ENCODE data around the gene PRDX5. TPM values are rescaled to one million over a fixed set of nuclear protein-coding genes. Genes with fewer than 3 reads are reported as not detected.

The PRDX5 gene
- total and polyA plus RNA-seq, 10 of the 15 experiments (the other 5 are each of a cell fraction or from before 2014, with no cell fraction given), result 95.7 to 406 (median 240) TPM

DNA sequence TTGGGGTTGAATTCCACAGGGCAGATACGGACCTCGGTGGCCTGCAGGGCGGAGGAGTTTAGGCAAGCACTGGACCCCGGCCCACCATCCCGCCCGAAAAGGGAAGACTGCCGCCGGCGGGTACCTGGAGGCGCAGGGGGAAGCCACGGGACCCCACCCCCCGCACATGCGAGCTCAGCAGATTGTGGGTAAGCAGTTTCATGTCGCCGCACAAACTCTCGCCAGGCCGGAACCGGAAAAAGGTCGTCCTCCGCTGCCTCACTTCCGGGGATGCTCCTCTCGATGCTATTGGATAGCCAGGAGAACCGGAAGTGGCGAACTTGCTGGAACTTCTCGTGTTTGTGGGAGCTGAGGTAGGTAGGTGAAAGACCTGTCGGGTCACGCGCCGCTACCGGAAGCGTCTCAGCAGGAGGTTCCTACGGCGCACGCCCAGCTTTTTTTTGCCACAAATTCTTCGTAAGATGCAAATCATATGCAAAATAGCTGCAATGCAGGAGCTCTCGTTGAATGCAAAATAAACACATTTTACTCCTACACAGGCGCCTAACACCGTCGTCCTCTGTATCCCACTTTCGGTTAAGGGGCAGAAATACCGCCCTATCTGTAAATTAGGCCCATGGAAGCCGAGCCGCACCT lies 478 bp upstream of the PRDX5 start, which contains the start of gene TRMT112:
TRMT112 (minus strand) TSS at position 235 of the 636 bp plus-strand sequence; CDS start at position 202, 33 bp downstream.
- H3K4me1 ChIP-seq (ENCODE audit: control insufficient read depth, insufficient read depth, low read length), result peaks cover 9% of the 10 kb centered on the region
- H3K36me3 ChIP-seq (ENCODE audit: control insufficient read depth in 2 of 2, insufficient read depth in 2 of 2, low read length in 1 of 2), result peaks cover 0 to 8% of the 10 kb centered on the region in 2 experiments; a peak in 3 of 4 replicates
- peak within 1 kb of the TSS; percentile 88 for H3K4me2 ChIP-seq (ENCODE audit: control insufficient read depth, insufficient read depth)
- H3K27ac ChIP-seq (ENCODE audit: control insufficient read depth, insufficient read depth), result peak within 1 kb of the TSS; percentile 99
- H3K27me3 ChIP-seq (replicated peaks in 1 of 2; ENCODE audit: control insufficient read depth in 2 of 2, insufficient read depth in 2 of 2, low read length in 1 of 2), result no peaks in the 10 kb centered on the region
- ChIA-PET CTCF (interaction anchor here (0.6 to 5.9 kb wide), 31 partner anchors 10 to 793 kb away, joined by 3 to 228 read pairs (median 4); partner anchors contain the start of genes BAD, CCDC88B, ESRRA and FERMT3), POLR2A (interaction anchor here (0.5 to 3.5 kb wide), 23 partner anchors 10 to 562 kb away, joined by 3 to 42 read pairs (median 7); partner anchors contain the start of genes BAD, CCDC88B, ESRRA and FERMT3), RAD21 (ENCODE audit: unreplicated experiment) (interaction anchor here (0.5 to 5.6 kb wide), 26 partner anchors 9 to 371 kb away, joined by 3 to 176 read pairs (median 5); partner anchors contain the start of genes BAD, CATSPERZ, CCDC88B and ESRRA), SMC1A (ENCODE audit: uncharacterized antibody, unreplicated experiment) (interaction anchor here (0.6 to 5.3 kb wide), 21 partner anchors 8 to 507 kb away, joined by 3 to 71 read pairs (median 5); partner anchors contain the start of genes BAD, CCDC88B, ESRRA and GPR137)
- H4K20me1 ChIP-seq (ENCODE audit: control insufficient read depth, insufficient read depth), result no peaks in the 10 kb centered on the region
- DNase-seq (ENCODE audit: low read depth, low spot score), result peak; percentile 96
- BruUV-seq (replicated peaks), result no TSS peak
- in situ Hi-C loops (cut with MboI) (no loop called here), intact Hi-C loops (cut with micrococcal nuclease; ENCODE audit: unreplicated experiment) (loop anchor here (1.0 to 5.0 kb wide), 5 partner anchors 11 to 131 kb away; partner anchors contain the start of genes CCDC88B and RPS6KA4)
- ATAC-seq, result peak; percentile 83
- WGBS (ENCODE audit: insufficient coverage, insufficient replicate concordance, low lambda C conversion rate, missing lambda C conversion rate), result under 1% methylated on average over 43 of the region's 43 CpGs
- H3K79me2 ChIP-seq (ENCODE audit: control insufficient read depth, insufficient read depth, low read length), result peaks cover 26% of the 10 kb centered on the region
- H3K9me3 ChIP-seq (replicated peaks; ENCODE audit: control insufficient read depth, insufficient read depth, low read length), result no peaks in the 10 kb centered on the region
- peak; percentile 100 for FAIRE-seq
- H2AFZ ChIP-seq (ENCODE audit: control insufficient read depth, low read depth, low read length), result peak within 1 kb of the TSS; percentile 95
- peak within 1 kb of the TSS; percentile 98 for H3K9ac ChIP-seq (ENCODE audit: control insufficient read depth, insufficient read depth, low read length)
- peak within 1 kb of the TSS; percentile 80 for H3K4me3 ChIP-seq
- TF ChIP-seq NR2F1 (conservative IDR thresholded peaks at IDR 0.05) (peak; percentile 60; the same call in 1 of the 2 replicates), ZBED1 (IDR thresholded peaks at IDR 0.05; ENCODE audit: borderline replicate concordance) (no peak), POLR2A (IDR thresholded peaks at IDR 0.05; ENCODE audit: low read depth, low read length) (peak; percentile 93), MEF2B (IDR thresholded peaks at IDR 0.05; ENCODE audit: partially characterized antibody, poor library complexity, severe bottlenecking) (no peak), ATF7 (IDR thresholded peaks at IDR 0.05; ENCODE audit: low read depth) (peak; percentile 82), CBX5 (IDR thresholded peaks at IDR 0.05; ENCODE audit: low read depth) (no peak), TCF12 (IDR thresholded peaks at IDR 0.05; ENCODE audit: low read depth, low read length) (peak; percentile 5; the same call in 1 of the 2 replicates), CHD2 (IDR thresholded peaks at IDR 0.05; ENCODE audit: borderline replicate concordance, low read depth, low read length) (peak; percentile 77; the same call in 1 of the 2 replicates), BCL11A (IDR thresholded peaks at IDR 0.05; ENCODE audit: low read depth, low read length) (no peak)
- TF ChIP-seq, protein P1, sequence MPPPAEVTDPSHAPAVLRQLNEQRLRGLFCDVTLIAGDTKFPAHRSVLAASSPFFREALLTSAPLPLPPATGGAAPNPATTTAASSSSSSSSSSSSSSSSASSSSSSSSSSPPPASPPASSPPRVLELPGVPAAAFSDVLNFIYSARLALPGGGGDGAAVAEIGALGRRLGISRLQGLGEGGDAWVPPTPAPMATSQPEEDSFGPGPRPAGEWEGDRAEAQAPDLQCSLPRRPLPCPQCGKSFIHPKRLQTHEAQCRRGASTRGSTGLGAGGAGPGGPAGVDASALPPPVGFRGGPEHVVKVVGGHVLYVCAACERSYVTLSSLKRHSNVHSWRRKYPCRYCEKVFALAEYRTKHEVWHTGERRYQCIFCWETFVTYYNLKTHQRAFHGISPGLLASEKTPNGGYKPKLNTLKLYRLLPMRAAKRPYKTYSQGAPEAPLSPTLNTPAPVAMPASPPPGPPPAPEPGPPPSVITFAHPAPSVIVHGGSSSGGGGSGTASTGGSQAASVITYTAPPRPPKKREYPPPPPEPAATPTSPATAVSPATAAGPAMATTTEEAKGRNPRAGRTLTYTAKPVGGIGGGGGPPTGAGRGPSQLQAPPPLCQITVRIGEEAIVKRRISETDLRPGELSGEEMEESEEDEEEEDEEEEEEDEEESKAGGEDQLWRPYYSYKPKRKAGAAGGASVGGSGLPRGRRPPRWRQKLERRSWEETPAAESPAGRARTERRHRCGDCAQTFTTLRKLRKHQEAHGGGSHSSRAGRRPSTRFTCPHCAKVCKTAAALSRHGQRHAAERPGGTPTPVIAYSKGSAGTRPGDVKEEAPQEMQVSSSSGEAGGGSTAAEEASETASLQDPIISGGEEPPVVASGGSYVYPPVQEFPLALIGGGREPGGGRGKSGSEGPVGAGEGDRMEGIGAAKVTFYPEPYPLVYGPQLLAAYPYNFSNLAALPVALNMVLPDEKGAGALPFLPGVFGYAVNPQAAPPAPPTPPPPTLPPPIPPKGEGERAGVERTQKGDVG (CRISPR knock-in tag; IDR thresholded peaks at IDR 0.05), result no peak
- TF ChIP-seq, protein P2, sequence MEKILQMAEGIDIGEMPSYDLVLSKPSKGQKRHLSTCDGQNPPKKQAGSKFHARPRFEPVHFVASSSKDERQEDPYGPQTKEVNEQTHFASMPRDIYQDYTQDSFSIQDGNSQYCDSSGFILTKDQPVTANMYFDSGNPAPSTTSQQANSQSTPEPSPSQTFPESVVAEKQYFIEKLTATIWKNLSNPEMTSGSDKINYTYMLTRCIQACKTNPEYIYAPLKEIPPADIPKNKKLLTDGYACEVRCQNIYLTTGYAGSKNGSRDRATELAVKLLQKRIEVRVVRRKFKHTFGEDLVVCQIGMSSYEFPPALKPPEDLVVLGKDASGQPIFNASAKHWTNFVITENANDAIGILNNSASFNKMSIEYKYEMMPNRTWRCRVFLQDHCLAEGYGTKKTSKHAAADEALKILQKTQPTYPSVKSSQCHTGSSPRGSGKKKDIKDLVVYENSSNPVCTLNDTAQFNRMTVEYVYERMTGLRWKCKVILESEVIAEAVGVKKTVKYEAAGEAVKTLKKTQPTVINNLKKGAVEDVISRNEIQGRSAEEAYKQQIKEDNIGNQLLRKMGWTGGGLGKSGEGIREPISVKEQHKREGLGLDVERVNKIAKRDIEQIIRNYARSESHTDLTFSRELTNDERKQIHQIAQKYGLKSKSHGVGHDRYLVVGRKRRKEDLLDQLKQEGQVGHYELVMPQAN (conservative IDR thresholded peaks at IDR 0.05), result peak; percentile 89
- TF ChIP-seq, protein P3, sequence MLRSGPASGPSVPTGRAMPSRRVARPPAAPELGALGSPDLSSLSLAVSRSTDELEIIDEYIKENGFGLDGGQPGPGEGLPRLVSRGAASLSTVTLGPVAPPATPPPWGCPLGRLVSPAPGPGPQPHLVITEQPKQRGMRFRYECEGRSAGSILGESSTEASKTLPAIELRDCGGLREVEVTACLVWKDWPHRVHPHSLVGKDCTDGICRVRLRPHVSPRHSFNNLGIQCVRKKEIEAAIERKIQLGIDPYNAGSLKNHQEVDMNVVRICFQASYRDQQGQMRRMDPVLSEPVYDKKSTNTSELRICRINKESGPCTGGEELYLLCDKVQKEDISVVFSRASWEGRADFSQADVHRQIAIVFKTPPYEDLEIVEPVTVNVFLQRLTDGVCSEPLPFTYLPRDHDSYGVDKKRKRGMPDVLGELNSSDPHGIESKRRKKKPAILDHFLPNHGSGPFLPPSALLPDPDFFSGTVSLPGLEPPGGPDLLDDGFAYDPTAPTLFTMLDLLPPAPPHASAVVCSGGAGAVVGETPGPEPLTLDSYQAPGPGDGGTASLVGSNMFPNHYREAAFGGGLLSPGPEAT (IDR thresholded peaks at IDR 0.05; ENCODE audit: low read depth), result peak; percentile 55; the same call in 1 of the 2 replicates
- TF ChIP-seq, protein P4, sequence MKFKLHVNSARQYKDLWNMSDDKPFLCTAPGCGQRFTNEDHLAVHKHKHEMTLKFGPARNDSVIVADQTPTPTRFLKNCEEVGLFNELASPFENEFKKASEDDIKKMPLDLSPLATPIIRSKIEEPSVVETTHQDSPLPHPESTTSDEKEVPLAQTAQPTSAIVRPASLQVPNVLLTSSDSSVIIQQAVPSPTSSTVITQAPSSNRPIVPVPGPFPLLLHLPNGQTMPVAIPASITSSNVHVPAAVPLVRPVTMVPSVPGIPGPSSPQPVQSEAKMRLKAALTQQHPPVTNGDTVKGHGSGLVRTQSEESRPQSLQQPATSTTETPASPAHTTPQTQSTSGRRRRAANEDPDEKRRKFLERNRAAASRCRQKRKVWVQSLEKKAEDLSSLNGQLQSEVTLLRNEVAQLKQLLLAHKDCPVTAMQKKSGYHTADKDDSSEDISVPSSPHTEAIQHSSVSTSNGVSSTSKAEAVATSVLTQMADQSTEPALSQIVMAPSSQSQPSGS (IDR thresholded peaks at IDR 0.05; ENCODE audit: low read length), result peak; percentile 39; the same call in 1 of the 2 replicates

Data from GM12878 (cell line).